PC-9 (cell line): Measurements from ENCODE around the gene SLC5A5. TPM values are rescaled to one million over a fixed set of nuclear protein-coding genes. Genes with fewer than 3 reads are reported as not detected.

Source experiments
- BruUV-seq: library from RNA; stranded (reverse); fragments of 400-500 nt; replicated peaks from 2 replicates; lab custom pipeline; 2021; lab: Mats Ljungman, UMichigan
- CTCF ChIA-PET: fragments of 300-600 bp; sonication (Branson Sonifier 250); formaldehyde crosslinking; loops from one replicate; lab custom pipeline; 2022; ENCODE audit warnings: antibody characterized with exemption; lab: Charles Lee
- POLR2A ChIA-PET: fragments of 300-600 bp; sonication (Branson Sonifier 250); formaldehyde crosslinking; loops from one replicate; lab custom pipeline; 2022; ENCODE audit warnings: antibody characterized with exemption; ENCODE audit not compliant: unreplicated experiment; lab: Charles Lee
- DNase-seq, 2 experiments: peaks; one replicate each; pipeline versions ENCODE4 v3.0.0 to v3.0.0-alpha.2; 2015 to 2022; ENCODE audit warnings: mixed read lengths in 1 of 2
- H2AFZ ChIP-seq: fragments of 200-600 bp; sonication (generic); 2 replicates; pipeline ENCODE4 v1.8.1; 2017; ENCODE audit warnings: antibody characterized with exemption
- H3F3A ChIP-seq: fragments of 200-600 bp; sonication (generic); 2 replicates; pipeline ENCODE4 v1.8.1; 2017; ENCODE audit warnings: antibody characterized with exemption, mild to moderate bottlenecking, low read depth; ENCODE audit not compliant: insufficient read depth
- H3K27ac ChIP-seq: fragments of 200-600 bp; sonication (generic); 2 replicates; pipeline ENCODE4 v1.6.1; 2016; ENCODE audit warnings: mixed run types
- H3K27me3 ChIP-seq: fragments of 200-600 bp; sonication (generic); 2 replicates; pipeline ENCODE4 v1.6.1; 2016; ENCODE audit warnings: low read depth, mixed run types; ENCODE audit not compliant: insufficient read depth
- H3K36me3 ChIP-seq: fragments of 200-600 bp; sonication (generic); 2 replicates; pipeline ENCODE4 v1.6.1; 2016; ENCODE audit warnings: low read depth, mixed run types
- H3K4me1 ChIP-seq: fragments of 200-600 bp; sonication (generic); replicated peaks from 2 replicates; pipeline ENCODE4 v1.6.1; 2016; ENCODE audit warnings: mixed run types; ENCODE audit not compliant: insufficient read depth
- H3K4me2 ChIP-seq: fragments of 200-600 bp; sonication (generic); 2 replicates; pipeline ENCODE4 v1.6.1; 2017; ENCODE audit warnings: mixed run types
- H3K4me3 ChIP-seq: fragments of 200-600 bp; sonication (generic); 2 replicates; pipeline ENCODE4 v1.6.1; 2016; ENCODE audit warnings: mixed run types
- H3K79me2 ChIP-seq: fragments of 200-600 bp; sonication (generic); 2 replicates; pipeline ENCODE4 v1.6.1; 2017; ENCODE audit warnings: low read depth, mixed run types
- H3K9me2 ChIP-seq: fragments of 200-600 bp; sonication (generic); 2 replicates; pipeline ENCODE4 v1.8.1; 2017; ENCODE audit warnings: mild to moderate bottlenecking; ENCODE audit not compliant: insufficient read depth
- H3K9me3 ChIP-seq: fragments of 200-600 bp; sonication (generic); 2 replicates; pipeline ENCODE4 v1.8.1; 2016; ENCODE audit warnings: low read depth; ENCODE audit not compliant: insufficient read depth
- H4K20me1 ChIP-seq: fragments of 200-600 bp; sonication (generic); 2 replicates; pipeline ENCODE4 v1.8.1; 2017; ENCODE audit not compliant: insufficient read depth
- CTCF ChIP-seq: fragments of 200-600 bp; sonication (generic); conservative IDR thresholded peaks from 2 replicates; pipeline ENCODE4 v1.6.1; 2017; ENCODE audit warnings: mixed run types, antibody characterized with exemption, mild to moderate bottlenecking, moderate library complexity
- EZH2 ChIP-seq: fragments of 200-600 bp; sonication (generic); IDR thresholded peaks from 2 replicates; pipeline ENCODE4 v1.8.0; 2017; ENCODE audit warnings: antibody characterized with exemption, low read depth
- intact Hi-C: fragments of 100-400 bp; cut with micrococcal nuclease; formaldehyde crosslinking; loops from one replicate; pipeline ENCODE4 v1.10.0; 2022; ENCODE audit not compliant: unreplicated experiment
- total RNA-seq: library from RNA; stranded (reverse); gene quantifications from 2 replicates; pipeline ENCODE4 v1.2.3, GENCODE V29; 2021

SLC5A5 gene
- total RNA-seq, 1 experiment from 2014 or later = not detected

GRCh38 chr19:17866312-17866963 is 5.3 kb upstream of the SLC5A5 start:
- POLR2A ChIA-PET = interaction anchor here (0.7 to 1.4 kb wide), 2 partner anchors 66 to 374 kb away, joined by 3 to 7 read pairs; partner anchors contain the start of gene CCDC124
- peaks cover 29% of the 10 kb centered on the region for H3K36me3 ChIP-seq
- H3K27me3 ChIP-seq = peaks cover 3% of the 10 kb centered on the region; the same call in 1 of the 2 replicates
- peaks cover 38% of the 10 kb centered on the region for H3K4me1 ChIP-seq
- H3K9me3 ChIP-seq = no peaks in the 10 kb centered on the region
- H3K9me2 ChIP-seq = no peaks in the 10 kb centered on the region
- H3F3A ChIP-seq = peaks cover 63% of the 10 kb centered on the region
- intact Hi-C loops = no loop called here
- H2AFZ ChIP-seq = no peak overlapping the region
- CTCF ChIA-PET = interaction anchor here (0.7 kb wide), 1 partner anchor 66 kb away, joined by 3 read pairs; the partner anchor contains the start of gene CCDC124
- H3K4me2 ChIP-seq = no peak overlapping the region
- BruUV-seq = no TSS peak
- no peak for DNase-seq
- no peak for TF ChIP-seq CTCF
- TF ChIP-seq EZH2 = no peak
- H3K4me3 ChIP-seq = no peak overlapping the region
- H4K20me1 ChIP-seq = peaks cover 43% of the 10 kb centered on the region
- H3K79me2 ChIP-seq = peaks cover 24% of the 10 kb centered on the region
- H3K27ac ChIP-seq = no peak overlapping the region

GRCh38 chr19:17866964-17867486 is 4.7 kb upstream of the SLC5A5 start:
- POLR2A ChIA-PET = interaction anchor here (0.7 kb wide), 1 partner anchor 373 kb away, joined by 3 read pairs; no protein-coding TSS in a partner anchor
- intact Hi-C loops = no loop called here

GRCh38 chr19:17868669-17869068 is 3.1 kb upstream of the SLC5A5 start:
- Histone ChIP-seq H3K36me3 (peaks cover 8% of the 10 kb centered on the region), H3K79me2 (0 out of 2 replicates have a peak, but pooled peaks cover 4% of the 10 kb centered on the region), H3K4me1 (peaks cover 19% of the 10 kb centered on the region), H3K9me3 (no peaks in the 10 kb centered on the region), H2AFZ (no peak overlapping the region), H3K27ac (no peak overlapping the region), H3K27me3 (peaks cover 4% of the 10 kb centered on the region; the same call in 1 of the 2 replicates), H3F3A (peaks cover 41% of the 10 kb centered on the region), H3K4me3 (no peak overlapping the region), H3K9me2 (no peaks in the 10 kb centered on the region), H3K4me2 (no peak overlapping the region), H4K20me1 (peaks cover 21% of the 10 kb centered on the region)
- TF ChIP-seq CTCF (no peak), EZH2 (no peak)
- BruUV-seq = no TSS peak
- CTCF ChIA-PET = no interaction called here
- POLR2A ChIA-PET = no interaction called here
- intact Hi-C loops = no loop called here
- no peak for DNase-seq

More at GRCh38 chr19:17866964-17867486, 4.7 kb upstream of the SLC5A5 start:
- Histone ChIP-seq H2AFZ (no peak overlapping the region), H3K9me3 (no peaks in the 10 kb centered on the region), H3K9me2 (no peaks in the 10 kb centered on the region), H3K79me2 (peaks cover 18% of the 10 kb centered on the region), H4K20me1 (peaks cover 37% of the 10 kb centered on the region), H3K4me1 (peaks cover 32% of the 10 kb centered on the region), H3K27me3 (peaks cover 4% of the 10 kb centered on the region; the same call in 1 of the 2 replicates), H3K4me3 (no peak overlapping the region), H3K27ac (no peak overlapping the region), H3K4me2 (no peak overlapping the region), H3K36me3 (peaks cover 24% of the 10 kb centered on the region), H3F3A (peaks cover 57% of the 10 kb centered on the region)
- CTCF ChIA-PET = no interaction called here
- TF ChIP-seq EZH2 = no peak
- no peak for TF ChIP-seq CTCF
- no TSS peak for BruUV-seq
- peak in 1 of 2 experiments; percentile 47 for DNase-seq
